Cardiac fibroblast (primary cell): Measurements from ENCODE around the gene ELP4.
A peak's percentile ranks its signal among the peaks of the same experiment; 100 is the strongest.
"Not testable (repeated sequence)": the region's sequence is repeated elsewhere in the genome, so short reads cannot be mapped to it uniquely, and the experiment has no call there.

Source experiments
- DNase-seq, 2 donors: peaks; one replicate each; pipeline versions ENCODE4 v3.0.0 to v3.0.0-alpha.2; 2010; ENCODE audit warnings: low read depth in 2 of 2
- H3K4me3 ChIP-seq, 2 donors: replicated peaks in 1 of 2; 1 replicate in 1 of 2; 2 replicates in 1 of 2; pipeline ENCODE4 v1.5.1; 2011; ENCODE audit warnings: low read depth in 2 of 2, low read length in 2 of 2, mild to moderate bottlenecking in 2 of 2, moderate library complexity in 1 of 2
- CTCF ChIP-seq: IDR thresholded peaks from one replicate; pipeline ENCODE4 v1.5.1; 2011; ENCODE audit warnings: low read depth, mild to moderate bottlenecking, low read length, inconsistent platforms

Gene ELP4

GRCh38 chr11:31690041-31690440 is 180.5 kb downstream of the ELP4 start:
- peak; percentile 52 to 72 for DNase-seq
- no peak overlapping the region for H3K4me3 ChIP-seq
- no peak for TF ChIP-seq CTCF

GRCh38 chr11:31690516-31690915 is 180.9 kb downstream of the ELP4 start:
- no peak for TF ChIP-seq CTCF
- peak in 1 of 2 donors; percentile 18 for DNase-seq
- no peak overlapping the region for H3K4me3 ChIP-seq

DNA sequence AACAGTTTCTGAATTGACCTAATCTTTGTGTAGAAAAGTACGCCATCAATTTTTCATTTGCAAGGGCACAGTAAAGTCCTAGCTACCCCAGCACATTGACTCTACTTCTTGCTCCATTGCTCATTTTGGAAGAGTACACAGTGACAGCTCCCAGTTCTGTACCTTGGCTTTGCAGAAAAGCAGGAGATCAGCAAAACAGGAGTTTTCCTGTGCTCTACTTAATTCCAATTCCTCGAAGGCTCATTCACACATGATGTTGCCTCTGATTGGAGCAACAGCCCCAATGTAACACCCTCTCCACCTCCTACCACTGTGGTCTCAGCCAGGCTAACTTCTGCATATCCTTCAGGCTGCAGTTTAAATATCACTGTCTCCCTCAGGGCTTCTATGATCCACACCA is 182.9 kb downstream of the ELP4 start:
- TF ChIP-seq CTCF, result no peak
- DNase-seq, result no peak

GRCh38 chr11:31697049-31697448 is 187.5 kb downstream of the ELP4 start:
- not testable (repeated sequence) for H3K4me3 ChIP-seq, DNase-seq

More for the DNA sequence above, 182.9 kb downstream of the ELP4 start:
- H3K4me3 ChIP-seq, result no peak overlapping the region

GRCh38 chr11:31699066-31699465 is 189.5 kb downstream of the ELP4 start:
- no peak overlapping the region for H3K4me3 ChIP-seq
- DNase-seq, result no peak
- no peak for TF ChIP-seq CTCF

DNA sequence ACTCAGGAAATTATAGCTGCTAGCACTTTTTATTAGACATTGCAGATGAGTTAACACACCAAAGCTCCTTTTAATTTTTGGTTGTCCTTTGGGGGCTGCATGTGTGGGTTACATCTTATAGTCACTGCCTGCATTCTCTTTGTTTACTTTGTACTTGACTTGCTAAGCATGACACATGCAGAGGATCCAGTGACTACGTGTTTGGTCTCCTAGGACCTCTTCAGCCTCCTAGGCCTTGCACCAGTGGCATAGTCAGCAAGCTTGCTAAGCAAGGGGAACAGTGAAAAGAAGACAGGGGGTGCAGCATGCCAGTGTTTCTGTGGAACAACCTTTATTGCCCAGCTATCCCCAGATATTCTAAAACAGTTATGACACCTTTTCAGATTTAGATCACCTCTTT is 193.4 kb downstream of the ELP4 start:
- DNase-seq, result peak in 1 of 2 donors; percentile 69
- no peak overlapping the region for H3K4me3 ChIP-seq
- TF ChIP-seq CTCF, result no peak

GRCh38 chr11:31706357-31706756 is 196.8 kb downstream of the ELP4 start:
- TF ChIP-seq CTCF, result no peak
- DNase-seq, result no peak
- no peak overlapping the region for H3K4me3 ChIP-seq
